GM19397 (cell line): Measurements from ENCODE around the gene CDHR3.

Source experiments
- ATAC-seq: cut with Tn5 transposase; IDR thresholded peaks from one replicate; pipeline ENCODE4 v1.9.1; 2021; ENCODE audit warnings: mild to moderate bottlenecking, moderate library complexity; ENCODE audit not compliant: unreplicated experiment

The CDHR3 gene

GRCh38 chr7:106048706-106049020 lies 85.6 kb downstream of the CDHR3 start:
- no peak for ATAC-seq

- no peak for ATAC-seq
These were observed 86.2 kb downstream of the CDHR3 start for GRCh38 chr7:106049139-106049752.

- ATAC-seq, result no peak
These were observed 87.1 kb downstream of the CDHR3 start for GRCh38 chr7:106050002-106050745.

- ATAC-seq, result no peak
These were observed 87.7 kb downstream of the CDHR3 start for GRCh38 chr7:106050746-106051117.

GRCh38 chr7:106052681-106053080 lies 89.6 kb downstream of the CDHR3 start:
- no peak for ATAC-seq

GRCh38 chr7:106053109-106053508 lies 90.0 kb downstream of the CDHR3 start:
- ATAC-seq, result no peak

GRCh38 chr7:106054156-106054910 lies 91.3 kb downstream of the CDHR3 start:
- ATAC-seq, result no peak

- no peak for ATAC-seq
These were observed 92.0 kb downstream of the CDHR3 start for GRCh38 chr7:106054971-106055532.

GRCh38 chr7:106056513-106057203 lies 93.6 kb downstream of the CDHR3 start:
- peak; percentile 33 for ATAC-seq

- ATAC-seq, result no peak
These were observed 94.3 kb downstream of the CDHR3 start for GRCh38 chr7:106057204-106057961.

GRCh38 chr7:106057962-106058927 lies 95.2 kb downstream of the CDHR3 start:
- peak; percentile 60 for ATAC-seq

- ATAC-seq, result no peak
These were observed 95.9 kb downstream of the CDHR3 start for GRCh38 chr7:106058928-106059324.

- no peak for ATAC-seq
These were observed 96.5 kb downstream of the CDHR3 start for GRCh38 chr7:106059556-106059955.

GRCh38 chr7:106060394-106060920 lies 97.4 kb downstream of the CDHR3 start:
- ATAC-seq, result no peak

GRCh38 chr7:106061301-106061979 lies 98.4 kb downstream of the CDHR3 start:
- peak; percentile 41 for ATAC-seq

GRCh38 chr7:106062006-106062405 lies 98.9 kb downstream of the CDHR3 start:
- ATAC-seq, result no peak

- no peak for ATAC-seq
These were observed 99.5 kb downstream of the CDHR3 start for GRCh38 chr7:106062521-106062931.

GRCh38 chr7:106063024-106063423 lies 100.0 kb downstream of the CDHR3 start:
- no peak for ATAC-seq
